PC-9 (cell line): ENCODE results near the gene ATP11A.

Experiments used
- CTCF ChIP-seq: fragments of 200-600 bp; sonication (generic); conservative IDR thresholded peaks from 2 replicates; pipeline ENCODE4 v1.6.1; 2017; ENCODE audit warnings: mixed run types, antibody characterized with exemption, mild to moderate bottlenecking, moderate library complexity
- EZH2 ChIP-seq: fragments of 200-600 bp; sonication (generic); IDR thresholded peaks from 2 replicates; pipeline ENCODE4 v1.8.0; 2017; ENCODE audit warnings: antibody characterized with exemption, low read depth

GRCh38 chr13:112896736-112897602 lies 207.1 kb downstream of the ATP11A start:
- TF ChIP-seq CTCF (no peak), EZH2 (no peak)
